ENCODE results near the gene HBQ1.
"Not testable (repeated sequence)": the region's sequence is repeated elsewhere in the genome, so short reads cannot be mapped to it uniquely, and the experiment has no call there.

- not testable (repeated sequence) for TF ChIP-seq CTCF (IDR thresholded peaks at IDR 0.05; ENCODE audit: low read length); EZH2 (IDR thresholded peaks at IDR 0.05; ENCODE audit: borderline replicate concordance, low read length)
These were observed 31.4 kb downstream of the HBQ1 start for GRCh38 chr16:211631-212180.

Data from OCI-LY1 (cell line).